ENCODE results near the gene TCTN2.

The TCTN2 gene

GRCh38 chr12:123744836-123745235, 73.9 kb downstream of the TCTN2 start:
- no peak for DNase-seq

GRCh38 chr12:123747309-123747708, 76.4 kb downstream of the TCTN2 start:
- no peak for DNase-seq

- DNase-seq = no peak
These were observed 77.2 kb downstream of the TCTN2 start for GRCh38 chr12:123748161-123748560.

- no peak for DNase-seq
These were observed 77.7 kb downstream of the TCTN2 start for GRCh38 chr12:123748661-123749060.

- no peak for DNase-seq
These were observed 78.4 kb downstream of the TCTN2 start for GRCh38 chr12:123749355-123749754.

GRCh38 chr12:123750159-123750656, 79.3 kb downstream of the TCTN2 start:
- no peak for DNase-seq

GRCh38 chr12:123752046-123752445, 81.1 kb downstream of the TCTN2 start:
- no peak for DNase-seq

GRCh38 chr12:123754041-123754772, 83.3 kb downstream of the TCTN2 start:
- no peak for DNase-seq

GRCh38 chr12:123757561-123757960, 86.6 kb downstream of the TCTN2 start:
- no peak for DNase-seq
